Measurements from ENCODE around the gene BRI3BP. TPM values are rescaled to one million over a fixed set of nuclear protein-coding genes. Genes with fewer than 3 reads are reported as not detected.

The BRI3BP gene
- total and polyA plus RNA-seq, 9 of the 15 experiments (the other 6 are each of a cell fraction or from before 2014, with no cell fraction given): 12.3 to 25.0 (median 16.6) TPM

DNA sequence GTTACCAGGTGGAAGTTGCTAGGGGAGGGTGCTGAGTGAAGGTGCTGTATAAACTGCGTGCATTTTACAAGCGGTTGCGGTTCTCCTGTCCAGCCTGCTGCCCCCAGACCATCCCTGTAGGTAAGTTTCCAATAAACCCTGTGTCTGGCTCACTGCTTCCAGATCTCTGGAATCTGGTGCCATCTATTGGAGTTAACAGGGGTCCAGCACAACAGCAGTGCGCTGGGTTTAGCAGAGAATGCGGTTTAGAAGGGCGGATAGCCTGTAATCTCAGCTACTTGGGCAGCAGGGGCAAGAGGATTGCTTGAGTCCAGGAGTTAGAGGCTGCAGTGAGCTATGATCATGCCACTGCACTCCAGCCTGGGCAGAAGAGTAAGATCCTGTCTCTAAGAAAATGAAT lies 76.7 kb downstream of the BRI3BP start:
- H3K27me3 ChIP-seq (ENCODE audit: control insufficient read depth in 2 of 2, insufficient read depth in 2 of 2, low read length in 2 of 2): peaks cover 0 to 13% of the 10 kb centered on the region in 2 experiments; a peak in 1 of 5 replicates
- no peak overlapping the region for H3K9ac ChIP-seq (ENCODE audit: insufficient read depth in 1 of 2, low read depth in 2 of 2, low read length in 2 of 2)
- H3K9me1 ChIP-seq (ENCODE audit: control insufficient read depth, insufficient read depth, low read length): no peaks in the 10 kb centered on the region
- H3K9me3 ChIP-seq (replicated peaks; ENCODE audit: control insufficient read depth, insufficient read depth, low read depth, low read length): no peaks in the 10 kb centered on the region
- no peak overlapping the region for H2AFZ ChIP-seq (ENCODE audit: low read depth, low read length)
- FAIRE-seq: no peak
- WGBS (ENCODE audit: insufficient coverage, low coverage, missing lambda C conversion rate): 31% methylated on average over 6 of the region's 6 CpGs
- CTCF ChIA-PET (ENCODE audit: low intra/inter-chr PET ratio): no interaction called here
- POLR2A ChIA-PET: interaction anchor here (0.7 to 0.9 kb wide), 3 partner anchors 10 to 60 kb away, joined by 3 to 5 read pairs (median 3); no protein-coding TSS in a partner anchor
- no peaks in the 10 kb centered on the region for H3K36me3 ChIP-seq (ENCODE audit: control insufficient read depth, insufficient read depth, low read length)
- intact Hi-C loops (cut with micrococcal nuclease): no loop called here
- peaks cover 9% of the 10 kb centered on the region for H3K79me2 ChIP-seq (ENCODE audit: control insufficient read depth, insufficient read depth, low read length)
- no peak overlapping the region for H3K4me2 ChIP-seq (ENCODE audit: insufficient read depth, low read length)
- in situ Hi-C loops (cut with MboI): no loop called here
- H3K27ac ChIP-seq (ENCODE audit: extremely low read depth, low read depth, low read length): no peak overlapping the region
- peaks cover 0 to 11% of the 10 kb centered on the region in 2 experiments; a peak in 3 of 5 replicates for H3K4me1 ChIP-seq (replicated peaks in 1 of 2; ENCODE audit: control insufficient read depth in 2 of 2, insufficient read depth in 2 of 2, low read length in 2 of 2)
- BruUV-seq (replicated peaks): no TSS peak
- H4K20me1 ChIP-seq (replicated peaks; ENCODE audit: control insufficient read depth, insufficient read depth, low read length): 0 out of 2 replicates have a peak, but pooled peaks cover 9% of the 10 kb centered on the region
- ATAC-seq: no peak
- DNase-seq (ENCODE audit: extremely low read depth in 1 of 4, low spot score in 3 of 4): no peak
- no peak overlapping the region for H3K4me3 ChIP-seq
- no peak for TF ChIP-seq ZFP30 (CRISPR knock-in tag; IDR thresholded peaks at IDR 0.05; ENCODE audit: borderline replicate concordance)
- TF ChIP-seq, protein P1, sequence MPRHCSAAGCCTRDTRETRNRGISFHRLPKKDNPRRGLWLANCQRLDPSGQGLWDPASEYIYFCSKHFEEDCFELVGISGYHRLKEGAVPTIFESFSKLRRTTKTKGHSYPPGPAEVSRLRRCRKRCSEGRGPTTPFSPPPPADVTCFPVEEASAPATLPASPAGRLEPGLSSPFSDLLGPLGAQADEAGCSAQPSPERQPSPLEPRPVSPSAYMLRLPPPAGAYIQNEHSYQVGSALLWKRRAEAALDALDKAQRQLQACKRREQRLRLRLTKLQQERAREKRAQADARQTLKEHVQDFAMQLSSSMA (CRISPR knock-in tag; IDR thresholded peaks at IDR 0.05): no peak
- TF ChIP-seq, protein P2, sequence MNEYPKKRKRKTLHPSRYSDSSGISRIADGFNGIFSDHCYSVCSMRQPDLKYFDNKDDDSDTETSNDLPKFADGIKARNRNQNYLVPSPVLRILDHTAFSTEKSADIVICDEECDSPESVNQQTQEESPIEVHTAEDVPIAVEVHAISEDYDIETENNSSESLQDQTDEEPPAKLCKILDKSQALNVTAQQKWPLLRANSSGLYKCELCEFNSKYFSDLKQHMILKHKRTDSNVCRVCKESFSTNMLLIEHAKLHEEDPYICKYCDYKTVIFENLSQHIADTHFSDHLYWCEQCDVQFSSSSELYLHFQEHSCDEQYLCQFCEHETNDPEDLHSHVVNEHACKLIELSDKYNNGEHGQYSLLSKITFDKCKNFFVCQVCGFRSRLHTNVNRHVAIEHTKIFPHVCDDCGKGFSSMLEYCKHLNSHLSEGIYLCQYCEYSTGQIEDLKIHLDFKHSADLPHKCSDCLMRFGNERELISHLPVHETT (CRISPR knock-in tag; conservative IDR thresholded peaks at IDR 0.05 in 1 of 2, IDR thresholded peaks at IDR 0.05 in 1 of 2): no peak
- TF ChIP-seq POLR2H (tag; IDR thresholded peaks at IDR 0.05; ENCODE audit: low read depth): no peak
- TF ChIP-seq, protein P3, sequence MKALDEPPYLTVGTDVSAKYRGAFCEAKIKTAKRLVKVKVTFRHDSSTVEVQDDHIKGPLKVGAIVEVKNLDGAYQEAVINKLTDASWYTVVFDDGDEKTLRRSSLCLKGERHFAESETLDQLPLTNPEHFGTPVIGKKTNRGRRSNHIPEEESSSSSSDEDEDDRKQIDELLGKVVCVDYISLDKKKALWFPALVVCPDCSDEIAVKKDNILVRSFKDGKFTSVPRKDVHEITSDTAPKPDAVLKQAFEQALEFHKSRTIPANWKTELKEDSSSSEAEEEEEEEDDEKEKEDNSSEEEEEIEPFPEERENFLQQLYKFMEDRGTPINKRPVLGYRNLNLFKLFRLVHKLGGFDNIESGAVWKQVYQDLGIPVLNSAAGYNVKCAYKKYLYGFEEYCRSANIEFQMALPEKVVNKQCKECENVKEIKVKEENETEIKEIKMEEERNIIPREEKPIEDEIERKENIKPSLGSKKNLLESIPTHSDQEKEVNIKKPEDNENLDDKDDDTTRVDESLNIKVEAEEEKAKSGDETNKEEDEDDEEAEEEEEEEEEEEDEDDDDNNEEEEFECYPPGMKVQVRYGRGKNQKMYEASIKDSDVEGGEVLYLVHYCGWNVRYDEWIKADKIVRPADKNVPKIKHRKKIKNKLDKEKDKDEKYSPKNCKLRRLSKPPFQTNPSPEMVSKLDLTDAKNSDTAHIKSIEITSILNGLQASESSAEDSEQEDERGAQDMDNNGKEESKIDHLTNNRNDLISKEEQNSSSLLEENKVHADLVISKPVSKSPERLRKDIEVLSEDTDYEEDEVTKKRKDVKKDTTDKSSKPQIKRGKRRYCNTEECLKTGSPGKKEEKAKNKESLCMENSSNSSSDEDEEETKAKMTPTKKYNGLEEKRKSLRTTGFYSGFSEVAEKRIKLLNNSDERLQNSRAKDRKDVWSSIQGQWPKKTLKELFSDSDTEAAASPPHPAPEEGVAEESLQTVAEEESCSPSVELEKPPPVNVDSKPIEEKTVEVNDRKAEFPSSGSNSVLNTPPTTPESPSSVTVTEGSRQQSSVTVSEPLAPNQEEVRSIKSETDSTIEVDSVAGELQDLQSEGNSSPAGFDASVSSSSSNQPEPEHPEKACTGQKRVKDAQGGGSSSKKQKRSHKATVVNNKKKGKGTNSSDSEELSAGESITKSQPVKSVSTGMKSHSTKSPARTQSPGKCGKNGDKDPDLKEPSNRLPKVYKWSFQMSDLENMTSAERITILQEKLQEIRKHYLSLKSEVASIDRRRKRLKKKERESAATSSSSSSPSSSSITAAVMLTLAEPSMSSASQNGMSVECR (CRISPR knock-in tag; IDR thresholded peaks at IDR 0.05): no peak
- no peak for TF ChIP-seq DDX20 (tag; IDR thresholded peaks at IDR 0.05; ENCODE audit: low read depth)
- TF ChIP-seq, protein P4, sequence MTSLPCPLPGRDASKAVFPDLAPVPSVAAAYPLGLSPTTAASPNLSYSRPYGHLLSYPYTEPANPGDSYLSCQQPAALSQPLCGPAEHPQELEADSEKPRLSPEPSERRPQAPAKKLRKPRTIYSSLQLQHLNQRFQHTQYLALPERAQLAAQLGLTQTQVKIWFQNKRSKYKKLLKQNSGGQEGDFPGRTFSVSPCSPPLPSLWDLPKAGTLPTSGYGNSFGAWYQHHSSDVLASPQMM (CRISPR knock-in tag; IDR thresholded peaks at IDR 0.05): no peak
- TF ChIP-seq, protein P5, sequence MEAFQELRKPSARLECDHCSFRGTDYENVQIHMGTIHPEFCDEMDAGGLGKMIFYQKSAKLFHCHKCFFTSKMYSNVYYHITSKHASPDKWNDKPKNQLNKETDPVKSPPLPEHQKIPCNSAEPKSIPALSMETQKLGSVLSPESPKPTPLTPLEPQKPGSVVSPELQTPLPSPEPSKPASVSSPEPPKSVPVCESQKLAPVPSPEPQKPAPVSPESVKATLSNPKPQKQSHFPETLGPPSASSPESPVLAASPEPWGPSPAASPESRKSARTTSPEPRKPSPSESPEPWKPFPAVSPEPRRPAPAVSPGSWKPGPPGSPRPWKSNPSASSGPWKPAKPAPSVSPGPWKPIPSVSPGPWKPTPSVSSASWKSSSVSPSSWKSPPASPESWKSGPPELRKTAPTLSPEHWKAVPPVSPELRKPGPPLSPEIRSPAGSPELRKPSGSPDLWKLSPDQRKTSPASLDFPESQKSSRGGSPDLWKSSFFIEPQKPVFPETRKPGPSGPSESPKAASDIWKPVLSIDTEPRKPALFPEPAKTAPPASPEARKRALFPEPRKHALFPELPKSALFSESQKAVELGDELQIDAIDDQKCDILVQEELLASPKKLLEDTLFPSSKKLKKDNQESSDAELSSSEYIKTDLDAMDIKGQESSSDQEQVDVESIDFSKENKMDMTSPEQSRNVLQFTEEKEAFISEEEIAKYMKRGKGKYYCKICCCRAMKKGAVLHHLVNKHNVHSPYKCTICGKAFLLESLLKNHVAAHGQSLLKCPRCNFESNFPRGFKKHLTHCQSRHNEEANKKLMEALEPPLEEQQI (IDR thresholded peaks at IDR 0.05): no peak
- no peak for TF ChIP-seq PHB (CRISPR knock-in tag; IDR thresholded peaks at IDR 0.05)
- TF ChIP-seq ZNF699 (CRISPR knock-in tag; IDR thresholded peaks at IDR 0.05; ENCODE audit: insufficient replicate concordance): no peak
- TF ChIP-seq ZNF311 (CRISPR knock-in tag; IDR thresholded peaks at IDR 0.05): no peak
